HL-60 (cell line): ENCODE data around the gene SRGAP2B.
"Not testable (repeated sequence)": the region's sequence is repeated elsewhere in the genome, so short reads cannot be mapped to it uniquely, and the experiment has no call there.

Experiments used
- DNase-seq, 2 experiments: peaks; one replicate each; pipeline ENCODE4 v3.0.0-alpha.2; 2010 to 2020; ENCODE audit warnings: low read depth in 1 of 2, low spot score in 1 of 2
- H3K27ac ChIP-seq: fragments of 250-450 bp; sonication (Bioruptor Pico); replicated peaks from 2 replicates; pipeline ENCODE4 v1.5.1; 2020; ENCODE audit warnings: mild to moderate bottlenecking, moderate library complexity
- H3K27me3 ChIP-seq: fragments of 250-450 bp; sonication (Bioruptor Pico); 2 replicates; pipeline ENCODE4 v1.5.1; 2021; ENCODE audit warnings: mild to moderate bottlenecking, moderate library complexity; ENCODE audit not compliant: insufficient read depth, poor library complexity, severe bottlenecking
- H3K4me3 ChIP-seq: replicated peaks from 2 replicates; pipeline ENCODE4 v1.5.1; 2011; ENCODE audit warnings: mild to moderate bottlenecking, control low read depth, low read length; ENCODE audit not compliant: insufficient read depth
- long read RNA-seq: library from polyadenylated mRNA; unstranded; transcript quantifications from one replicate; pipeline ENCODE4 v2.0.0, GENCODE V29; 2020

SRGAP2B gene
- long read RNA-seq, full-length matches to known transcripts, result 7 of 19 reads
- long read RNA-seq, partial matches to known transcripts, result 5 of 19 reads
- long read RNA-seq, other reads (novel, unspliced or antisense), result 7 of 19 reads

DNA sequence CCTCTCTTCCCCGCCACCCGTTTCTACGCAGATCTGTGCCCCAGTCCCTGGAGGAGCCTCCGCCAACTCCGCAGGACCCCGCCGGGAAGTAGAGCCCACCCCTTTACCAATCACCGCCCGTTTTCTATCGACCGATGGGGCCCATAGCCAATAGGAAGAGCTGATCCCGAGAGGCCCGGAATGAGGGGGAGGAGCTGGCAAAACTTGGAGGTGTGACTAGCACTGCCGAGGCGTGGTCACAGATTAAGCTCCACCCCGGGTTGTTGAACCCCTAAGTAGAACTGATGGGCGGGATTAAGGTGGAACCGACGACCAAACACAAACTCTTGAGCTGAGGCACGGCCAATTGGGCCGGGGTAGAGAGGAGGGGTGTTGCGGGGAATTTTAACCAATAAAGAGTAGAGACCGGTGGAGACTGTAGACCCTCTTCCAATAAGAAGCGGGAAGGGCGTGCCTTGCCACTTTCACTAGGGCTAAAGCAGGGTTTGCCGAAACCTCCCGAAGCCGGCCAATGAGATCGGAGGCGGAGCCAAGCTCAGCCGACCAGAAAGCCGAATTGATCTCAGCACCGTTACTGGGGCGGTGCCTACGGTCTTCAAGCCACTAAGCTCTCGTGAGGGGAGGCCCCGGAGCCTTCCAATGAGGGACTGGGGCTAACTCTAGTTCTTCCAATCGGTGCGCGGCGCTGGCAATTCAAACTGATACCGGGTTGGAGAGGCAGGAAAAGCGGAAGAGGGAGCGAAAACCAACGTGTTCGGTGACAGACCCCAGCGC, at the start of gene SRGAP2B, which contains the start of gene FAM72D:
Gene SRGAP2B (minus strand): TSS at position 45 of the 774 bp plus-strand sequence. CDS start 2,427 bp downstream, outside the sequence.
Gene FAM72D (plus strand): TSS at position 691 of the 774 bp plus-strand sequence. CDS start 874 bp downstream, outside the sequence.
- H3K27me3 ChIP-seq, DNase-seq, H3K27ac ChIP-seq: not testable (repeated sequence)
- peak within 1 kb of the TSS; percentile 41 for H3K4me3 ChIP-seq

DNA sequence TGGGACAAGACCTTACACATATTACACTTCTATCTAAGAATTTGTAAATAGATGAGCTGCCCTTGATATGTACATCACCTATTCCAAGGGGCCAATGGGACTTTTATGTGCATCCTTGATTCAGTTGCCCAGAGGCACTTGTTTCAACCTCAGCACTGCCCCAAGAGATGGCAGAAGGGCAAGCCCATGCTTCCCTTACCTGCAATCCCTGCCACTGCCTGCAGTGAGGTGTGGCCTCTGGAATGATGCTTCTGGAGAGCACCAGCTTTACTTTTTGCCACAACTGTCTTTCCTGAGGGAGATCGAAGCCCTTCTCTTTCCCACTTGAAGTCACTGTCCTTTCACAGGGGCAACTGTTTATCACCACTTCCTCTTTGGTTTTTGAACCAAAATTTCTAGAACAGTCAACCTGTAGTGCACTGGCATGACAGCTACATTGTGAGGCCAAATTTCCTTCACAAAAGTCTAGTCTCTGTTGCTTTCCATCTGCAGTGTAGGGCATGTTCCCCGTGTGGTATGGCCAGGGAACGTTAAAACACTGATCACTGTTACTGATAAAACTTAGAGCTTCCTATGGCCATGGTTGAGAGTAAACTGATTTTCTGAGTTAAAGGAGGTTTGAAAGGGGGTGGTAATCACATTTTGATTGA, 49.3 kb upstream of the SRGAP2B start:
- H3K4me3 ChIP-seq, H3K27me3 ChIP-seq, DNase-seq, H3K27ac ChIP-seq: not testable (repeated sequence)

DNA sequence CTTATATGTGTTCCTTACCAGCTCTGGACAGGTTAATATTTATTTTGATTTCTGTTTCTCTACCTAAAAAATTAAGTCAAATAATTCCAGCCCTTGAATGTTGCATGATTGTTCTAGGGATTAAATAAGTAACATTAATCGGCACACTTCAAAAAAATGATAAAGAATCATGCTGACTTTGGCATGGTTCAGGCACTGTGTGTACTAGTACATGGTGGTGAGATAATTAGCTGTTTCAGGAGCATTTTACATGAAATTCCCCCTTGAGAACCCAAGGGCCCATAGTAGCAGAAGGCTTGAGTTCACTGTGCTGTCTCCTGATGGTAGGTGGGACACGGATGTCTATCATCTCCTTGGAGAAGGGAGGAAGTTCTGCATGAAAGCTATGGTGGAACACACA, 45.4 kb upstream of the SRGAP2B start:
- not testable (repeated sequence) for H3K27ac ChIP-seq, H3K4me3 ChIP-seq, DNase-seq, H3K27me3 ChIP-seq

GRCh38 chr1:145134476-145134875, 39.3 kb upstream of the SRGAP2B start:
- H3K27me3 ChIP-seq, H3K27ac ChIP-seq, DNase-seq, H3K4me3 ChIP-seq: not testable (repeated sequence)

DNA sequence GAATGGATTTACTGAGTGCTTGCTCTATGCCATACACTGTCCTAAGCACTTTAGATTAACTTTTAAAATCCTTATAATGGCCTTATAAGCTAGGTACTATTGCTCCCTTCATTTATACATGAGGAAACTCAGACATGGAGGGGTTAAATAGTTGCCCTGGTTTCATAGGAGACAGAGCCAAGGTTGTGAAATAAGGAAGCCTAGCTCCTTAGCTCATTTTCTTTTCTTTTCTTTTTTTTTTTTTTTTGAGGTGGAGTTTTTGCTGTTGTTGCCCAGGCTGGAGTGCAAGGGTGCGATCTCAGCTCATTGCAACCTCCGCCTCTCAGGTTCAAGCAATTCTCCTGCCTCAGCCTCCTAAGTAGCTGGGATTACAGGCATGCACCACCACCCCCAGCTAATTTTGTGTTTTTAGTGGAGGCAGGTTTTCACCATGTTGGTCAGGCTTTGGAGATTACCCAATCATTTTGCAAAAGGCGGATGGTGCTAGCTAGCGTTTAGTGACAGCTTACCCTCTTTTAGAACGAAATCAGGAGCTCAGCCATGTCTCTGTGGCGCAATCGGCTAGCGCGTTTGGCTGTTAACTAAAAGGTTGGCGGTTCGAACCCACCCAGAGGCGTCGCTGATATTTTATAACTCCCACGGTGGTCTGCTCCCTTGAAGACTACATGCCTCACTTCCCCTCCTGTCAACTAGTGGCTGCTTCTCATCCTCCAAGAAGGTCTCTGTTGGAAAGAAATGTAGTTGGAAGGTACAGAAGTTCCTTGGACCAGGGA, 33.8 kb upstream of the SRGAP2B start:
- H3K27me3 ChIP-seq, H3K4me3 ChIP-seq: not testable (repeated sequence)
- H3K27ac ChIP-seq, result peak overlapping the region; percentile 59
- peak; percentile 60 to 81 for DNase-seq

GRCh38 chr1:145127144-145127543, 32.0 kb upstream of the SRGAP2B start:
- DNase-seq, H3K27ac ChIP-seq, H3K27me3 ChIP-seq, H3K4me3 ChIP-seq: not testable (repeated sequence)

DNA sequence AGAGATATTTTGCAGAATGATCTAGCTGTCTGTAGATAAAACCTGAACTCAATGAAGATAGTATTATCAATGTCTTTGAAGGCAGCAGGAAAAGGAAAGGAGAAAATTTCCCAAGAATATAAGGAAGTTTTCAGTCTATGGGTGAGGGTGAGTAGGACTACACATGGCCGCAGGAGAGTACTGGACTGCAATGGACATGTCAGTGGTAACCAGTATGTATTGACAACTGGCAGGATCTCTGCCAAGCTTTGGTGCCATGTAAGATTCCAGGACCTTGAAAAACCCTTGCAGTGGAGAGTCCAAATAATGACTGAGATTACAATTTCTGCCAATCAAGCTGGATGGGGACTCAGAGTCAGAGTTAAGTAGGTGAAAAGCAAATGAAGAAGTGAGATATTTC, 30.0 kb upstream of the SRGAP2B start:
- H3K4me3 ChIP-seq, H3K27me3 ChIP-seq, DNase-seq, H3K27ac ChIP-seq: not testable (repeated sequence)

GRCh38 chr1:145123992-145124641, 29.0 kb upstream of the SRGAP2B start:
- H3K4me3 ChIP-seq, DNase-seq, H3K27me3 ChIP-seq, H3K27ac ChIP-seq: not testable (repeated sequence)

- not testable (repeated sequence) for H3K27ac ChIP-seq, H3K4me3 ChIP-seq, DNase-seq, H3K27me3 ChIP-seq
These were observed 27.9 kb upstream of the SRGAP2B start for GRCh38 chr1:145123062-145123395.

GRCh38 chr1:145122344-145123061, 27.4 kb upstream of the SRGAP2B start:
- not testable (repeated sequence) for H3K27ac ChIP-seq, H3K27me3 ChIP-seq

GRCh38 chr1:145119842-145120241, 24.7 kb upstream of the SRGAP2B start:
- H3K27me3 ChIP-seq, DNase-seq, H3K4me3 ChIP-seq, H3K27ac ChIP-seq: not testable (repeated sequence)

More at GRCh38 chr1:145122344-145123061, 27.4 kb upstream of the SRGAP2B start:
- H3K4me3 ChIP-seq, DNase-seq: not testable (repeated sequence)

DNA sequence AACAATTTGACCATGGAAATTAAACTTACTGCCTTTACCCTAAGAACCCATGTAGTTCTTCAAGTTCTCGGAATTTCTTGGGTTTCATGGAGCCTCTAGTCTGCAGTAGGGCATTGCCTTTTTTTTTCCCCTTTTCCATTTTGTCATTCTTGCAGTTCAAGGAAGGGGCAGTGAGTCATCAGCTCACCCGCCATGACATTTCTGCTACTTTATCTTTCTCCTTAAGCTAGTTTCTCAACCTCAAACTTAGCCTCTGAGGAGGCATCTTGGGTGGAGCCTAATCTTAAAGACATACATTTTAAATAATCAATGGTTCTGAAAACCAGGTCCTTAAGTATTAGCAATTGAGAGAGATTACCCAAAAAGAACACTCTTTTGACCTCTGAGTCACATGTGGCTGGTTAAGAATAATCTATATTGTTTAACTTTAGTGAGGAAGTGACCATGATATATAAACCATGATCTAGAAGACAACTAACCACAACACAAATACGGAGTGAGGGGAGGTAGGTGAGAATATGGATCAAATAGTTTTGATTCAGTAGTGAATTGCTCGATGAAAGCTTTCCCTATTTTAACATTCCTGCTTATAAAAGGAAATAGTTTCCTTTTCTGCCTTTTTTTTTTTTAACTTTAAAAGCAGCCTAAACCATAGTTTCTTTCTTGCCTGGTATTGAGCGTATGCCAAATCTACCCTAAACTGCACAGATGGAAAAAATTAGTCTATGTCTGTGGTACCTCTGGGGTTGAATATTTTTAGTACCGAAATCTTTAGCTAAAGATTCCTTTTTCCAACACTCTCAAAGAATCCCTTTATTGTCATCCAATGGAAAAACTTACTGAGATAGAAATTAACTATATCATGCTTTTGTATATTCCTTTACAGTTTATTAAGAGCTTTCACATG, 20.7 kb upstream of the SRGAP2B start:
- DNase-seq, H3K4me3 ChIP-seq, H3K27me3 ChIP-seq, H3K27ac ChIP-seq: not testable (repeated sequence)

DNA sequence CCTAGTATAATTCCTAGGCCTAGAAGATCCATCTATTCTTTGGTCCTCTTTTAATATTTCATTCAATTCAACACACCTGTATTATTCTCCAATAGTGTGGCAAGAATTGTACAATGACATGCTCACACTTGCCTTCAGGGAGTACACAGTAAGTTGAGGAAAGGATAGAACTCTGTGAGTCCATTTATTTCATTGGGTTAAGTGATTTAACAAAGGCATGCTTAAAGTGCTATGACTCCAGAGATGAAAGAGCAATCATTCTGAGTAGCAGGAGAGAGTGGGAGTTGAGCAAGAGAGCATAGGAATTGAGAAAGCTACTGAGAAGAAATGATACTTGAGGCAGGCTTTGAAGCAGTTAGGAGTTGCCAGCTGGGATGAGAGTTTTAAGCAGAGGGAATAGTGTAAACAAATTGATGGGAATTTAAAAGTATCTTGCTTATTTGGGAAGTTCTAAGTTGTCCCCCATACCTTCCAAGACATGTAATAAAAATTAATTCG, 19.5 kb upstream of the SRGAP2B start:
- H3K27me3 ChIP-seq, H3K27ac ChIP-seq, H3K4me3 ChIP-seq, DNase-seq: not testable (repeated sequence)
